Measurements from ENCODE around the gene GTPBP4.
"Not testable (repeated sequence)": the region's sequence is repeated elsewhere in the genome, so short reads cannot be mapped to it uniquely, and the experiment has no call there.

The GTPBP4 gene

DNA sequence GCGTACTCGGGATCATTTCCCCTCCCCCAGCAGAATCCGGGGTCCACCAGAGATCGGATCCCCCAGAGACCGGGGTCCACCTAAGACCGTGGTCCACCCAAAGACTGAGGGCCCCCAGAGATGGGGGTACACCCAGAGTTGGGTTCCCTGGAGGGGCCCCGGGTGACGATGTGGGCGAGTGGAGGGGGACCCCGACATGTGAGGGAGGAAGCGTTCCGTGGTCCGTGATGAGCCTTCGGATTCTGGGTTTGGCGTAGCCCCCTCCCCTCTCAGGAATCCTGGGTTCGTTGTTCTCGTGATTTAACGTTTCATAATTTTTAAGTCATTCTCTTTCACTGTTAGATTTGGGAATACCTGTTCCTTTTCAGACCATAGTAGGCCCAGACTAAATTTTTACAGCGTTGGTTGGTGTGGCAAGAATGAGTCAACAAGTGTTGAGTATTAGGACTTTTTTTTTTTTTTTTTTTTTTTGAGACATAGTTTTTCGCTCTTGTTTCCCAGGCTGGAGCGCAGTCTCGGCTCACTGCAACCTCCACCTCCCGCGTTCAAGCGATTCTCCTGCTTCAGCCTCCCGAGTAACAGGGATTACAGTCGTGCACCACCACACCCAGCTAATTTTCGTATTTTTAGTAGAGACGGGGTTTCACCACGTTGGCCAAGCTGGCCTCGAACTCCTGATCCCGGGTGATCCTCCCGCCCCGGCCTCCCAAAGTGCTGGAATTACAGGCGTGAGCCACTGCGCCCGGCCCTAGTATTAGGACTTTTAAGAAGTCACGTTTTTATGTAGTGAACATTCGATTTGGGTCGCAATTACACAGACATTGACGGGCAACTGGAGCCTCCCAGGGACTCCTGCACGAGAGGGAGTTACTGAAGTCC, 672 bp downstream of the GTPBP4 start:
- no peak for DNase-seq (ENCODE audit: low spot score)

DNA sequence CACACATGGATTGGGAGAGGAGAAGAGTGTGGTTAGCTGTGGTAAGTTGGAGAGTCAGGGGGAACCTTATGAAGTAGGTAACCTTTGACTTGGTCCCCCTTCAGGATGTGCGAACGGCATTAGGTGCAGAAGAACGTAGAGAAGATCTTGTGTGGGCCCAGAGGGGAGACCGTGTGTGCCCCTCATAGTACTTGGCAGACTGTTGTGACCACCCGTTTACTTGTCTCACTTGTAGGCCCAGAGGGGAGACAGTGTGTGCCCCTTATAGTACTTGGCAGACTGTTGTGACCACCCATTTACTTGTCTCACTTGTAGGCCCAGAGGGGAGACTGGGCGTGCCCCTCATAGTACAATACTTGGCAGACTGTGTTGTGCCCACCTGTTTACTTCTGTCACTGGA, 2.6 kb downstream of the GTPBP4 start:
- no peak for DNase-seq (ENCODE audit: low spot score)

DNA sequence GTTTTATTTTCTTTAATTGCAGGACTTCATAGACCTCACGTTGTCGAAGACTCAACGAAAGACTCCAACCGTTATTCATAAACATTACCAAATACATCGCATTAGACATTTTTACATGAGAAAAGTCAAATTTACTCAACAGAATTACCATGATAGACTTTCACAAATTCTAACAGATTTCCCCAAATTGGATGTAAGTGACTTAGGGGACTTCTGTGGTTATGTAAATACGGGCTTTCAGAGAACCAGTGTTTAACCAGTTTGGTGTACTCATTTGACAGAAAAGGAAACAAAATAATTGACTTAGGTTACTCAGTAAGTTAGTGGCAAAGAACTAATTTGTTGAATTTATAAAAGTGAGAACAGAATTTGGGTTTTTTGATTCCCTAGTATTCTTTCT, 4.2 kb downstream of the GTPBP4 start:
- no peak for DNase-seq (ENCODE audit: low spot score)

DNA sequence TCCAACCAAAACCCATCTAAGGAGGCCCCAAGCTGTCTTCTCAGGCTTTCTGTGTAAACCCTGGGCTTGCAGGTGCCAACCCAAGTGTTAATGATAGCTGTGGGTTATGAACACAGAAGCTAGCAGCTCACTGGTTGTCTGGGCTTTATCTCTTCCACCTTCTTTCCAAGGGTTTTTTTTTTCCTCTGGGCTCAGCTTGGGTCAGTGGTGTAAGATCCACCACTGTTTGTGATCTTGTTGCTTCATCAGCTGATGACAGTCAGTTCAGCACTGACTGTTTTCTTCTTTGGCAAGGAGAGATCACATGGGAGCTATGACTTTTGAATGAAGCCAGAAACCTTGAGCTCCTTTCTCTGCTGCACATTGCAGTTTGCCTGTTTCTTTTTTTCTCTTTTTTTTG, 4.6 kb downstream of the GTPBP4 start:
- DNase-seq (ENCODE audit: low spot score): no peak

DNA sequence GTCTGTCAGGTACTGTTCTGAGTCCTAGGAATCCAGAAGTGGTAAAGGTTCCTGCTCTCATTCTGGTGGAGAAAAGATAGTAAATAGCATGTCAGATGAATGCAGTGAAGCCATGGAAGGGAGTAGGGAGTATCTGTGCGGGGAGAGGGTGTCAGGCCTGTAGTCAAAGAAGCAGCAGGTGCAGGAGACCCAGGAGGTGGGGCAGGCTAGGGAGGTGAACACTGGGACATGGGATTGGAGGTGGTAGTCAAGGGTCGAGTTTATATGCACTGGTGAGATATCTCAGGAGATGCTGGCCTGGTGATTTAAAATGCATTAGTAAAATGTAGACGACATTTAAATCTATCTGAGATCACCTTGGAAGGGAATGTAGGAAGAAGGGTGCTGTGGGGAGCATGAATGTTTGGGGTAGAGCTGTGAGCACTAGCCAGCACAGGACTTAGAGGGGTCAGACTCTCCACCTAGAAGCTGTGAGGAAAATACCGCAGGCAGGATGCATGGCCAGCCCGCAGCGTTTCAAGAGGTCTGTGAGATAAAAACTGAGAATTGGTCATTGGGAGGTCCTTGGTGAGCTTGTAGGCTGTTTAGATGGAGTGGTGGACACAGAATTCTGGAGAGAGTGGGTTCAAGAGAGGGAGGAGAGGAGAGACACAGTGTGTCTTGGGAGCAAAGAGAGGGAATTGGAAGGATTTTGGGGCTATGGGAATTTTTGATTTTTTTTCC, 6.8 kb downstream of the GTPBP4 start:
- no peak for DNase-seq (ENCODE audit: low spot score)

DNA sequence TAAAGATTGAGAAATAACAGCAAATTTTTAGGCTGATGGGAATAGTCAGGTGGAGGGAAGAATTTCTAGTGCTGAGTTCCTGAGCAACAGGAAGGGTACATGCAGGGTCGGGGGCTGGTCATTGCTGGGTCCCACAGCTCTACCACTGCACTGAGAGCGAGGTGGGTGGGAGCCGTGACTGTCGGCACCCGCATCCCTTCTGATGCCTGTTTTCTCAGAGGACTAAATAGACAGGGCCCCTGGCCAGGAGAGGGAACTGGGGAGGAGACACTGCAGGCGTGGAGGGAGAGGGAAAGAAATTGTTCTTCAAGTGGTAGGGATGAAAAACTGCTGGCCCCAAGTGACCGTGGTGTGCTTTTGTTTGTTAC, 7.3 kb downstream of the GTPBP4 start:
- no peak for DNase-seq (ENCODE audit: low spot score)

DNA sequence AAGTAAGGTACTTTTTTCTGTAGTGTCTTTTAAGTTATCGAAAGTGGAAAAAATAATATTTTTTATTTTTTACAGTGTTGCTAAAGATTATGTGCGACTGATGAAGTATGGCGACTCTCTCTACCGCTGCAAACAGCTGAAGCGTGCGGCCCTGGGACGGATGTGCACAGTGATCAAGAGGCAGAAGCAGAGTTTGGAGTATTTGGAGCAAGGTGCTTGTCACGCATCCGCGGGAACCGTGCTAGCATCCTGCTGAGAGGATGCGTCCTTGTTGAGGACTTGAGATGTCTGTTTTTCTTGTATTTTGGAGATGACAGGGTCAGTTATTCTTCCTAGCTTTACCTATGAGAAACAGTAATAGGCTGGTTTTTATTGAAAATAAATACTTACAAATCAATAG, 7.8 kb downstream of the GTPBP4 start:
- DNase-seq (ENCODE audit: low spot score): no peak

DNA sequence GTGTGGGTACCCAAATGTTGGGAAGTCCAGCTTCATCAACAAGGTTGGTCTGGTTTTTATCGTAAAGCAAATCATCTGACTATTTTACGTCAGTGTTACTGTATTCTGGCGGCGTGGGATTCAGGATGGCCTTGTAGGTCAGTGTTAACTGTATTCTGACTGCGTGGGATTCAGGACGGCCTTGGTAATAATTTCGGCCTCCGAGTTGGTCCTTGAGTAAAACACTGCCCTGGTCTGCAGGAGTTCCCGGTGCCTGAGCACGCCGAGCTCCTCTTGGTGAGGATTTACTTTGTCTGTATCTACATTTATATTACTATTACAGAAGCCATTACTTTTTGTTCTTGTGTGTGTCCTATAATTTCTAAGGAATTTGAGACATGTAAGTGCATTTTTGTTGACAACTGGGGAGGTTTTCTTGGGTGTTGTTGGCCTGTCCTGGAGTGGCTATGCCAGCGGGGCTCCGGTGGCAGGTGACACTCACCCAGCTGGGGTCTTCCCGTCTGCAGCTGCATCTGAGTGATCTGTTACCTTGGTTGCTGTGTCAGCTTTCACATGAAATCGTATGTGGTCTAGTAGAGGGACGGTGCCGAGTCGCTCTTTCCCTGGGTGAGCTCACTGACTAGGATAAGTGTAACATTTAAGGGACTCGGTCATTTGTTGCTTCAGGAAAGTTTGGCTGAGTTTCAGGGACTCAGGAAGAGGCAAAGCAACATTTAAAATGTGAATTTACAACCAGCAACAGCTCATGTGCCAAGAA, 9.2 kb downstream of the GTPBP4 start:
- DNase-seq (ENCODE audit: low spot score): no peak

DNA sequence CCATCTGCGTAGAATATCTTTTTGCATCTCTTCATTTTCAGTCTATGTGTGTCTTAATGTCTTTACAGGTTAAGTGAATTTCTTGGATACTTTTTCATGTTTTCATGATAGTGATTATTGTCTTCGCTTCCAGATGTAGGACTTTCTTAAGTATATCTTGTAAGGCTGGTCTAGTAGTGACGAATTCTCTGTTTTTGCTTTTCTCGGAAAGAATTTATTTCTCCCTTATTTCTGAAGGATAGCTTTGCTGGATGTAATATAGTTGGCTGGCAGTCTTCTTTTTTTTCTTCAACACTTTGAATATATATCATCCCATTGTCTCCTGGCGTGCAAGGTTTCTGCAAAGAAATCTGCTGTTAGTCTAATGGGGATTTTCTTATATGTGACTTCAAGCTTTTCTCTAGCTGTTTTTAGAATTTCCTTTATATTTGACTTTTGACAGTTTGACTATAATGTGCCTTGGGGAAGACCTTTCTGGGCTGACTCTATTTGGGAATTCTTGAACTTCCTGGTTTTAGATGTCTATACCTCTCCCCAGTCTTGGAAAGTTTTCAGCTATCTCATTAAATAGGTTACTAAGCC, 14.3 kb downstream of the GTPBP4 start:
- DNase-seq (ENCODE audit: low spot score): no peak

DNA sequence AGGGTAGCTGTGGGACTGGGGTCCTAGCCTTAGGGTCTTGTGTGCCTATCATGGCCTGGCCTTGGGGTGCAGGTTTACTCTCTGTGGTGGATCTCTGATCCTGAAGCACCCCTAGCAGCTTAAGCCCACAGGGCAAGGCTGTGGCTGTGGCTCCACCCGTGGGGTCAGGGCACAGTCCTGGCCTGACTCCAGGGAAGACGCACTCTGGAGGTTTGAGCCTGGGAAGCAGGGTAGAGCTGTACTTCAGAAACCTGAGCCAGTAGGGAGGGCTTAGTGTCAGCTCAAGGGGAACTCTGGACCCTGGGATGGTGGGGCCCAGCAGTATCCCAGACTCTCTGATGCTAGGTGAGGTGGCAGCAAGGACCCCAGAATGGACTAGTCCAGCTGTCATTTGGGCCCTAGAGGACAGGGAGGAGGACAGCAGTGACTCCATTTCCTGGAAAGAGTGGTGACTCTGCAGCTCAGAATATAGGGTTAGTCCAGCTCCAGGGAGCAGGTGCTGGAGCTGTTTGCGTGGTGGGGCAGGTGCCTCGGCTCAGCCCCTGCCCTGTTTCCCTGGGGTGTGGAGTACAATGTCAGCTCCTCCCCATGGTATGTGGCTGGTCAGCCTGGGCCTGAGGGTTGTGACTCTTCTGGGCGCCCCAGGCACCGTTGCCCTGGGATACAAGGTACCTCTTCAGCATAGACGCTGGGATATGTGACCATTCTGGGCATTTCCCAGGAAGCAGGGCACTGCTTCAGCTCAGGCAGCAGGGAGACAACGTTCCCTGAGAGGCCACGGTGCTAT, 15.8 kb downstream of the GTPBP4 start:
- no peak for DNase-seq (ENCODE audit: low spot score)

DNA sequence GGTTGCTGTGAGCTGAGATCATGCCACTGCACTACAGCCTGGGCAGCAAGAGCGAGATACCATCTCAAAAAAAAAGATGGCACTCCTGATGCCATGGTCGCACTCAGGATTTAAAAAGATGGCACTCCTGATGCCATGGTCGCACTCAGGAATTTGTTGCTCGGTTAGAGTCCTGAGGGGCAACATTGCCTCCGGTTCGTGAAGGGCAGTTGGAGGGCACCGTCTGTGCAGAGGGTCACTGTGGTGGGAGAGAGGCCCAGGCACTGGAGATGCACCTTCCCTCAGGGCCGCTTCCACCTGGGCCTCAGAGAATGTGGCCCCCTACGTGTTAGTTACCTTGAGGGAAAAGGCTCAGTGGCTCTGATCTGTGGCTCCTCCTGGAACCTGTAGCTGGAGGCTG, 18.3 kb downstream of the GTPBP4 start:
- no peak for DNase-seq (ENCODE audit: low spot score)

DNA sequence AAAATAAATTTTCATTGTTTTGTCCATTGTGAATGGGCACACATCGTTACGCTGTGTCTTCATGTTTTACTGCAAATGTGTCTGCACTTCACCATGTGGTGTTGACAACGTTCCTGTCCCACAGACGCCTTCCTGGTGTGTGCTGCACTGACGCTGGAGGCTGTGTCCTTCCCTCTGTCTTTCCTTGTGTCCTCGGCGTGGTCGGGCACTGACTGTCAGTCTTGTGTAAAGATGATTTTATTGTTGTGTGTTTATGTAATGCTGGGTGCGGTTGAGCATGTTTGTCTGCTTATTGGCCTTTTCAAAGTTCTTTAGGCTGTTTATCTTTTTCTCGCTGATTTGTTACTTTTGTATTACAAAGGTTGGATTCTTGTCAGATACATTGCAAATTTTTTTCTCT, 19.3 kb downstream of the GTPBP4 start:
- DNase-seq (ENCODE audit: low spot score): no peak

DNA sequence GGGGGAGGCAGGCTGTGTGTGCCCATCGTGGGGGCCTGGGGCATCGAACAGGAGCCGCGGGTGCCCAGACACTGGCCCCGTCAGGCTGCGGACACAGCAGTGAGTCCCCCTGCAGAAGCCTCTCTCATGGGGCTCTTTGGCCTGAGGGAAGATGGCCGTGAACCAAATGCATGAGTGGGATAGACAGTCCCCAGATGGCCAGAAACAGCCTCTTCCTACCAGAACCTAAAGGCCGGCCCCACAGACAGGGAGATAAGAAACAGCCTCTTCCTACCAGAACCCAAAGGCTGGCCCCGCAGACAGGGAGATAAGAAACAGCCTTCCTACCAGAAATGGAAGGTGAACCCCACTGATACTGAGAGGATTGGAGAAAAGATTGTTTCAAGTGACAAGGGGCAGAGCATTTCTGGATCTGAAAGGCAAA, 20.8 kb downstream of the GTPBP4 start:
- DNase-seq (ENCODE audit: low spot score): no peak

DNA sequence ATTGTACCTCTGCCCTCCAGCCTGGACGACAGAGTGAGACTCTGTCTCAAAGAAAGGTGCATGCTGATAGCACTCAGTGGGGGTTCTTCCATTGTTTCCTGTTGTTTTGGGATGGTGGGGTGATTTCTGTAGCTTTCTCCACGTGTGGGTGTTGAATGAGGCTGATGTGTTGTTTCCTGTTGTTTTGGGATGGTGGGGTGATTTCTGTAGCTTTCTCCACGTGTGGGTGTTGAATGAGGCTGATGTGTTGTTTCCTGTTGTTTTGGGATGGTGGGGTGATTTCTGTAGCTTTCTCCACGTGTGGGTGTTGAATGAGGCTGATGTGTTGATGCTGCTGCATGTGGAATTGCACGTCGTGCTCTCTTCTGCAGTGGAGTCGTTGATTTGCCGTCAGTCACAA, 21.7 kb downstream of the GTPBP4 start:
- DNase-seq (ENCODE audit: low spot score): not testable (repeated sequence)

DNA sequence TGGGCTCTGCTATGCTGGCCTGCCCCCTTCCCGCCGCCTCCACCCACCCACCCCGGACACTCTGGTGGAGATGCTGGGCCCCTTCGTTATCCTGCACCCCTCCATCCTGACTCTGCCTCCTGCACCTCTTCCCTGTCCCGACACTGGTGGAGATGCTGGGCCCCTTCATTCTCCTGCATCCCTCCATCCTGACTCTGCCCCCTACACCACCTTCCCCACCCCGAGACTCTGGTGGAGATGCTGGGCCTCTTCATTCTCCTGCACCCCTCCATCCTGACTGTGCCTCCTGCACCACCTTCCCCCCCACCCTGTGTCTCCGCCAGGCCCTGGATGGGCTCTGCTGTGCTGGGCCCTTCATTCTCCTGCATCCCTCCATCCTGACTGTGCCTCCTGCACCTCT, 22.5 kb downstream of the GTPBP4 start:
- no peak for DNase-seq (ENCODE audit: low spot score)

DNA sequence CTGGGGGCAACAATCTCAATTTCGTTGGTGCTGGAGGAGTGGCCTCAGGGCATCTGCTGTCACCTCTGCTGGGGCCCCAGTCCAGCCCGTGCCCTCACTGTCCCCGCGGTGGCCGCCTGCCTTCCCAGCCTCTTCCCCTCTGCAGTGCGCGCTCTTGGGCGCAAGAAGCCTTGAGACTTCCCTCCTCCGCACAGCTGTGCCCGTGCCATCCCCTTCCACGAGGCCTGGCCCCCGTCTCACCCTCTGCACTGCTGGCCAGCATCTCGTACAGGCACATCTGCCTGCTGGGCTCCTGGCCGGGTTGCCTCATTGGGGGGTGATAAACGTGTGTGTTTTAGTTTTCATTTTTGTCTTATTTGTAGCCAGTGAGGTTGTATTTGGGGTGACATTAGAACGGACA, 23.5 kb downstream of the GTPBP4 start:
- no peak for DNase-seq (ENCODE audit: low spot score)

DNA sequence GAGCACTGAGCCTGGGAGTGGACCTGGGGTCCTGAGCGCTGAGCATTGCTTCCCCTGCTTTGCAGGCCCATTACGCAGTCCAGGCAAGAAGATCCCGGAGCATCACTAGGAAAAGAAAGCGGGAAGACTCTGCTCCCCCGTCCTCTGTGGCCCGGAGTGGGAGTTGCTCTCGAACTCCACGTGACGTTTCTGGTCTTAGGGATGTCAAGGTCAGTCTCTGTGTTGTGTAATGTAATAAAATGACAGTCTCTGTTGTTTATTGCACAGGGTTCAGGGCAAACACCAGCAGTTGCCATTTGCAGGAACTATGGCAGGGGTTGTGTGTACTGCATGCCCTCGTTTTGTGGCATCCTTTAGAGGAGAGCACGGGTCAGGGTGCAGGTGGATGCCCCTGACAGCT, 27.5 kb downstream of the GTPBP4 start:
- no peak for DNase-seq (ENCODE audit: low spot score)

DNA sequence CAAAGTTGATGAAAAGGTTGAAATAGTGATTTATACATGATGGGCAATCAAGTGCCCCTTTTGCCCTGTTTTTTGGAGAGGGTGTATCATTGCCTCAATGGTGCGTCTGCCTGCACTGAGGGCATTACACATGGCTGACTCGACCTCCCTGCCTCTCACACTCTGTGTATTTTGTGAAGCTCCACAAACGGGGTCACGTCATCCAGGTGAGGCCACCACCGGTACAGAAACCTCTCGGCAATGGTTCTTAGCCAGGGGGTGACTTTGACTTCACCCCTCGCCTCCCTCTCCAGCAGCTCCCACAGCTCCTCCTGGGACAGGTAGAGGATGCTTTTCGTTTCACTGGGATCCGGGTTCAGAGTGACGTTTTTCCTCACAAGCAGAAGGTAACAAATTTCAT, 31.1 kb downstream of the GTPBP4 start:
- DNase-seq (ENCODE audit: low spot score): no peak

DNA sequence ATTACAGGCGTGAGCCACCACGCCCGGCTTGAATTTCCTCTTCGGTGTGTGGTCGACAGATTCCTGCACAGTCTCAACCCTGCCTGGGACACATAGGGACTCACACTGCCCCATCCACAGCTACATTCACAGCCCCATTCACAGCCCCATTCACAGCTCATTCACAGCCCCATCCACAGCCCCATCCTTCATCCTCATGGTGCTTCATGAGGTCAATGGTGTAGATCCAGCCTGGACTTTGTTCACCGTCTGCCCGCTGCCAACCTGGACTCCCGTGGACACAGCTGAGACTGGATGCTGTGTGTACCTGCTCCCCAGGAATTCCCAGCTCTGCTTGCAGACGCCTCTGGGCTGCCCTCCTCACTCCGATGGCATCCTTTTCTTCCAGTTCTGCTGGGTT, 32.2 kb downstream of the GTPBP4 start:
- DNase-seq (ENCODE audit: low spot score): no peak

DNA sequence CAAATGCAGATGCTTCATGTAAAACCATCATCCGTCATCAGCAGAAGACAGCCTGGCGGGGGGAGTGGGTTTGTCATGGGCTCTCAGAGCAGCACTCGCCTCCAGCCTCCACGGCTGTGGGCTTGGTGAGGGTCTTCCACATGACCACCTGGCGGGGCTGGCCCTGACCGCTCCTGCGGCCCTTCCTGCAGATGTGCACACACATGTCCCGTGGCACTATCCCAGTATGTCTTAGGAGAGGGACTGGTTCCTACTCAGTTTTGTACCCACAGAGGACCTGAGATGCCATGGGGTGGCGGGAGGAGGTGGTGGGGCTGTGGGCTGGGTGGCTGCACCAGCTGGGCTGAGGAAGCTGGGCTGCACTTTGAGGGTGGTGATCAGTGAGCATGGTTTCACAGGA, 32.7 kb downstream of the GTPBP4 start:
- DNase-seq (ENCODE audit: low spot score): no peak

DNA sequence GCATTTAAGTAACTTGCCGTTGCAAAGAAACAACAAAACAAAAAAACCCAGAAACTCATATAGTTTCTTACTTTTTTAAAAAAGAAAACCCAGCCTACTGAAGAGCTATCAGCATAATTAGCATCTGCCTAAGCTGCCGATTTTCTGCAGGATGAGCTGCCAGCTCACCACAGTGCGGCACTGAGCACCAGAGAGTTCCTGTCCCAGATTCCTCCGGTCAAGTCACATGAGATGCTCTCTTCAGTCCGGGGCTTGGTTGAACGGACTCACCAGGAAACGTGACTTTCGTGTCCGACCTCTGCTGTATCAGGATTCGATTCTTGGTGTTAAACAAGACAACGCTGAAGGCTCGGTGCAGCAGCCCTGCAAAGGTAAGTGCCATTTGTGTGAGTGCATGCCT, 34.2 kb downstream of the GTPBP4 start:
- no peak for DNase-seq (ENCODE audit: low spot score)

DNA sequence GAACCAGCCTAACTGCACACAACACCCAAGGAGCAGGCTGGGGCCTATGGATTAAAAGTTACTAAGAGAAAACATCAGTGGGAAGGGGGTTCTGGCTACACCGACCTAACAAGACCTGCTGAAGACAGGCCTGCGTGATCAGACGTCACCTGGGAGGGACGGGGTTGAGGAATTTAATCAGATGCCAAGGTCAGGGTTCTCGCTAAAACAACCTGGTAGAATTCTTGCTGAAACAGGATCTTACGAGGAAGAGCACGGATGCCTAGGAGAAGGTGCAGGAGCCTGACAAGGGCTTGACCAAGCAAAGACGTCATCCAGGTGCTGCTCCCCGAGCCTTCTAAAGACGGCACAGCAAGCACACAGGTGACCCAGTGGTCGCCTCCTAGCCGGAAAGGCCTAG, 35.9 kb downstream of the GTPBP4 start:
- no peak for DNase-seq (ENCODE audit: low spot score)

Measured in HuH-7 (cell line).